ENCODE measurements around the gene GRB10. TPM values are rescaled to one million over a fixed set of nuclear protein-coding genes. Genes with fewer than 3 reads are reported as not detected.

Gene GRB10
- total RNA-seq, 2 experiments from 2014 or later: 5.9 to 8.4 TPM

- DNase-seq (no peak), ATAC-seq (ENCODE audit: poor library complexity) (no peak)
- Mint-ChIP-seq H3K4me1 (ENCODE audit: low read depth) (peaks cover 35% of the 10 kb centered on the region), H3K9me3 (no peaks in the 10 kb centered on the region), H3K27me3 (no peaks in the 10 kb centered on the region), H3K27ac (no peak overlapping the region), H3K4me3 (no peak overlapping the region), H3K36me3 (ENCODE audit: low read depth) (no peaks in the 10 kb centered on the region)
- Histone ChIP-seq H3K4me1 (ENCODE audit: insufficient read depth, low read length) (peaks cover 36% of the 10 kb centered on the region), H3K4me3 (ENCODE audit: low read length) (no peak overlapping the region), H3K9me3 (ENCODE audit: control insufficient read depth in 1 of 2, insufficient read depth in 1 of 2, low read length in 2 of 2) (no peaks in the 10 kb centered on the region), H3K27ac (ENCODE audit: low read depth in 1 of 2, low read length in 2 of 2) (no peak overlapping the region), H3K36me3 (ENCODE audit: insufficient read depth, low read length) (no peaks in the 10 kb centered on the region), H3K27me3 (ENCODE audit: control insufficient read depth in 1 of 2, insufficient read depth in 2 of 2, low read length in 2 of 2) (no peaks in the 10 kb centered on the region)
- intact Hi-C loops (cut with DNase I, micrococcal nuclease): no loop called here
- ChIA-PET POLR2A (no interaction called here), CTCF (no interaction called here)
- TF ChIP-seq CTCF (IDR thresholded peaks at IDR 0.05): no peak
Observed at GRCh38 chr7:50657912-50658311, 124.8 kb downstream of the GRB10 start.

- Mint-ChIP-seq H3K27me3 (no peaks in the 10 kb centered on the region), H3K9me3 (no peaks in the 10 kb centered on the region), H3K4me3 (no peak overlapping the region), H3K27ac (no peak overlapping the region), H3K36me3 (ENCODE audit: low read depth) (no peaks in the 10 kb centered on the region), H3K4me1 (ENCODE audit: low read depth) (peaks cover 30% of the 10 kb centered on the region)
- no peaks in the 10 kb centered on the region for H3K27me3 ChIP-seq (ENCODE audit: control insufficient read depth in 1 of 2, insufficient read depth in 2 of 2, low read length in 2 of 2)
- H3K27ac ChIP-seq (ENCODE audit: low read depth in 1 of 2, low read length in 2 of 2): no peak overlapping the region
- H3K4me1 ChIP-seq (ENCODE audit: insufficient read depth, low read length): peaks cover 31% of the 10 kb centered on the region
- no peak for TF ChIP-seq CTCF (IDR thresholded peaks at IDR 0.05)
- POLR2A ChIA-PET: no interaction called here
- no peak overlapping the region for H3K4me3 ChIP-seq (ENCODE audit: low read length)
- H3K9me3 ChIP-seq (ENCODE audit: control insufficient read depth in 1 of 2, insufficient read depth in 1 of 2, low read length in 2 of 2): no peaks in the 10 kb centered on the region
- H3K36me3 ChIP-seq (ENCODE audit: insufficient read depth, low read length): no peaks in the 10 kb centered on the region
- CTCF ChIA-PET: no interaction called here
- ATAC-seq (ENCODE audit: poor library complexity) (no peak), DNase-seq (no peak)
- intact Hi-C loops (cut with DNase I, micrococcal nuclease): no loop called here
Observed at GRCh38 chr7:50657341-50657873, 125.3 kb downstream of the GRB10 start.

- no peak overlapping the region for H3K27ac ChIP-seq (ENCODE audit: low read depth in 1 of 2, low read length in 2 of 2)
- Mint-ChIP-seq H3K4me1 (ENCODE audit: low read depth) (peaks cover 19% of the 10 kb centered on the region), H3K27me3 (no peaks in the 10 kb centered on the region), H3K36me3 (ENCODE audit: low read depth) (no peaks in the 10 kb centered on the region), H3K9me3 (no peaks in the 10 kb centered on the region), H3K4me3 (no peak overlapping the region), H3K27ac (no peak overlapping the region)
- H3K4me1 ChIP-seq (ENCODE audit: insufficient read depth, low read length): peaks cover 20% of the 10 kb centered on the region
- no peaks in the 10 kb centered on the region for H3K27me3 ChIP-seq (ENCODE audit: control insufficient read depth in 1 of 2, insufficient read depth in 2 of 2, low read length in 2 of 2)
- H3K36me3 ChIP-seq (ENCODE audit: insufficient read depth, low read length): no peaks in the 10 kb centered on the region
- ATAC-seq (ENCODE audit: poor library complexity) (no peak), DNase-seq (peak in 1 of 14 experiments; percentile 10)
- no peak for TF ChIP-seq CTCF (IDR thresholded peaks at IDR 0.05)
- H3K9me3 ChIP-seq (ENCODE audit: control insufficient read depth in 1 of 2, insufficient read depth in 1 of 2, low read length in 2 of 2): no peaks in the 10 kb centered on the region
- ChIA-PET POLR2A (no interaction called here), CTCF (no interaction called here)
- intact Hi-C loops (cut with DNase I, micrococcal nuclease): no loop called here
- H3K4me3 ChIP-seq (ENCODE audit: low read length): no peak overlapping the region
Observed at GRCh38 chr7:50656141-50656895, 126.4 kb downstream of the GRB10 start.
